MM.1S (cell line): ENCODE measurements around the gene PSMB5.

Experiments used
- DNase-seq: peaks from one replicate; pipeline ENCODE4 v3.0.0-alpha.2; 2015
- H2AFZ ChIP-seq: fragments of 300-600 bp; sonication (generic); 2 replicates; pipeline ENCODE4 v1.6.0; 2016; ENCODE audit warnings: antibody characterized with exemption, low read length
- H3F3A ChIP-seq: fragments of 300-600 bp; sonication (generic); 2 replicates; pipeline ENCODE4 v1.6.1; 2016; ENCODE audit warnings: mild to moderate bottlenecking, antibody characterized with exemption, low read length, moderate library complexity, mixed read lengths; ENCODE audit not compliant: insufficient read depth
- H3K27ac ChIP-seq: fragments of 300-600 bp; sonication (generic); 2 replicates; pipeline ENCODE4 v1.5.1; 2016; ENCODE audit warnings: mild to moderate bottlenecking, low read length
- H3K27me3 ChIP-seq: fragments of 300-600 bp; sonication (generic); replicated peaks from 2 replicates; pipeline ENCODE4 v1.6.0; 2016; ENCODE audit warnings: low read length; ENCODE audit not compliant: insufficient read depth
- H3K36me3 ChIP-seq: fragments of 300-600 bp; sonication (generic); replicated peaks from 2 replicates; pipeline ENCODE4 v1.6.1; 2016; ENCODE audit warnings: mild to moderate bottlenecking, low read length, mixed read lengths; ENCODE audit not compliant: insufficient read depth
- H3K4me1 ChIP-seq: fragments of 300-600 bp; sonication (generic); 2 replicates; pipeline ENCODE4 v1.6.1; 2016; ENCODE audit warnings: low read length, mixed read lengths
- H3K4me2 ChIP-seq: fragments of 300-600 bp; sonication (generic); 2 replicates; pipeline ENCODE4 v1.6.0; 2016; ENCODE audit warnings: low read depth, low read length
- H3K4me3 ChIP-seq: fragments of 300-600 bp; sonication (generic); 2 replicates; pipeline ENCODE4 v1.5.1; 2016; ENCODE audit warnings: low read length, mixed read lengths
- H3K79me2 ChIP-seq: fragments of 300-600 bp; sonication (generic); 2 replicates; pipeline ENCODE4 v1.6.1; 2016; ENCODE audit warnings: mixed run types, low read length, mixed read lengths
- H3K9ac ChIP-seq: fragments of 300-600 bp; sonication (generic); 2 replicates; pipeline ENCODE4 v1.6.1; 2016; ENCODE audit warnings: low read length, mixed read lengths
- H3K9me2 ChIP-seq: fragments of 300-600 bp; sonication (generic); replicated peaks from 2 replicates; pipeline ENCODE4 v1.6.1; 2016; ENCODE audit warnings: mild to moderate bottlenecking, low read length, mixed read lengths; ENCODE audit not compliant: insufficient read depth
- H3K9me3 ChIP-seq: fragments of 300-600 bp; sonication (generic); replicated peaks from 2 replicates; pipeline ENCODE4 v1.6.1; 2016; ENCODE audit warnings: mild to moderate bottlenecking, low read length, mixed read lengths; ENCODE audit not compliant: insufficient read depth
- H4K20me1 ChIP-seq: fragments of 300-600 bp; sonication (generic); 2 replicates; pipeline ENCODE4 v1.6.1; 2016; ENCODE audit warnings: mild to moderate bottlenecking, low read length, moderate library complexity, mixed read lengths; ENCODE audit not compliant: insufficient read depth
- EZH2 ChIP-seq: fragments of 300-600 bp; sonication (generic); optimal IDR thresholded peaks from 2 replicates; pipeline ENCODE3; 2017; ENCODE audit warnings: low read depth, mild to moderate bottlenecking, antibody characterized with exemption, low read length, mixed read lengths
- EZH2phosphoT487 ChIP-seq: fragments of 300-600 bp; sonication (generic); IDR thresholded peaks from 2 replicates; pipeline ENCODE4 v1.6.1; 2018; ENCODE audit warnings: antibody characterized with exemption, low read length
- TF ChIP-seq, protein P1 (sequence below): fragments of 300-600 bp; sonication (generic); IDR thresholded peaks from 2 replicates; pipeline ENCODE4 v1.5.1; 2016; ENCODE audit warnings: antibody characterized with exemption, low read length, mixed read lengths

The PSMB5 gene

DNA sequence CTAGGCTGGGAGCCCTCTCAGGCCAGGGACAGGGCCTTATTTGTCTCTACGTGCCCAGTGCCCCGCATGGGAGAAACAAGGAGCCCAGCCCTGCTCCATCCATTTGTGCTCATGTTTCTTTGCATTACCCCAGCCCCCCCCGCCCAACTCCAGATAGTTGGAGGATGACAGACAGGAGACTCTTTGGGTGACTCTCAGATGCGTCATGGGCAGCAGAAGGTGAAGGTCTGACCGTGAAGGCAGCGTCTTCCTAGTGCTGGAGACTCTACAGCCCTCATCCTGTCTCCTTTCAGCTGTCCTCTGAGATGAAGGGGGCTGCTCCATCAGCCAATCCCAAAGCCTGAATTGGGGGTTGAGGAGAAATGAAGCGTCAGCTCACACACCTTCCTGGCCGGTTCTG, 7.0 kb upstream of the PSMB5 start:
- no peaks in the 10 kb centered on the region for H3K27me3 ChIP-seq
- no peak overlapping the region for H3K4me2 ChIP-seq
- DNase-seq, result no peak
- H3K9ac ChIP-seq, result no peak overlapping the region
- H3K4me1 ChIP-seq, result no peaks in the 10 kb centered on the region
- TF ChIP-seq EZH2 (no peak), EZH2phosphoT487 (no peak)
- TF ChIP-seq, protein P1, sequence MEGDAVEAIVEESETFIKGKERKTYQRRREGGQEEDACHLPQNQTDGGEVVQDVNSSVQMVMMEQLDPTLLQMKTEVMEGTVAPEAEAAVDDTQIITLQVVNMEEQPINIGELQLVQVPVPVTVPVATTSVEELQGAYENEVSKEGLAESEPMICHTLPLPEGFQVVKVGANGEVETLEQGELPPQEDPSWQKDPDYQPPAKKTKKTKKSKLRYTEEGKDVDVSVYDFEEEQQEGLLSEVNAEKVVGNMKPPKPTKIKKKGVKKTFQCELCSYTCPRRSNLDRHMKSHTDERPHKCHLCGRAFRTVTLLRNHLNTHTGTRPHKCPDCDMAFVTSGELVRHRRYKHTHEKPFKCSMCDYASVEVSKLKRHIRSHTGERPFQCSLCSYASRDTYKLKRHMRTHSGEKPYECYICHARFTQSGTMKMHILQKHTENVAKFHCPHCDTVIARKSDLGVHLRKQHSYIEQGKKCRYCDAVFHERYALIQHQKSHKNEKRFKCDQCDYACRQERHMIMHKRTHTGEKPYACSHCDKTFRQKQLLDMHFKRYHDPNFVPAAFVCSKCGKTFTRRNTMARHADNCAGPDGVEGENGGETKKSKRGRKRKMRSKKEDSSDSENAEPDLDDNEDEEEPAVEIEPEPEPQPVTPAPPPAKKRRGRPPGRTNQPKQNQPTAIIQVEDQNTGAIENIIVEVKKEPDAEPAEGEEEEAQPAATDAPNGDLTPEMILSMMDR, result no peak
- no peaks in the 10 kb centered on the region for H3F3A ChIP-seq
- H3K36me3 ChIP-seq, result no peaks in the 10 kb centered on the region
- no peak overlapping the region for H3K27ac ChIP-seq
- no peak overlapping the region for H3K4me3 ChIP-seq
- no peak overlapping the region for H2AFZ ChIP-seq
- no peaks in the 10 kb centered on the region for H3K9me3 ChIP-seq
- H3K79me2 ChIP-seq, result no peaks in the 10 kb centered on the region
- no peaks in the 10 kb centered on the region for H4K20me1 ChIP-seq
- no peaks in the 10 kb centered on the region for H3K9me2 ChIP-seq

DNA sequence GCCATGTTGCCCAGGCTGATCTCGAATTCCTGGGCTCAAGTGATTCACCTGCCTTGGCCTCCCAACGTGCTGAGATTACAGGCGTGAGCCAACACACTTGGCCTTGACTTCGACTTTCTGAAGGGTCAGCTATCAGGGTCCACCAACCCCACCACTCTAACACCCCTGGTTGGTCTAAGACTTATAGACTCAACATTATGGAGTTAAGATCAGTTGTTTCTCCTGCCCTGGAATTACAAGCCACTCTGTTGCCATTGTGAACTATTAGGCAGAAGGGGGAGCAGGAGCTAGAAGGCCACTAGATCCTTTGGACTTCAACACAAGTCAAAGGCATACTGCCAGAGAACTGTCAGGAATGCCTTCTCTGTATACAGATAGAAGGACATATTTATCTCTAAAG, 5.4 kb upstream of the PSMB5 start:
- TF ChIP-seq, protein P1, result no peak
- no peak for TF ChIP-seq EZH2
- no peak for TF ChIP-seq EZH2phosphoT487
- no peak overlapping the region for H3K27ac ChIP-seq
- H3K4me2 ChIP-seq, result no peak overlapping the region

DNA sequence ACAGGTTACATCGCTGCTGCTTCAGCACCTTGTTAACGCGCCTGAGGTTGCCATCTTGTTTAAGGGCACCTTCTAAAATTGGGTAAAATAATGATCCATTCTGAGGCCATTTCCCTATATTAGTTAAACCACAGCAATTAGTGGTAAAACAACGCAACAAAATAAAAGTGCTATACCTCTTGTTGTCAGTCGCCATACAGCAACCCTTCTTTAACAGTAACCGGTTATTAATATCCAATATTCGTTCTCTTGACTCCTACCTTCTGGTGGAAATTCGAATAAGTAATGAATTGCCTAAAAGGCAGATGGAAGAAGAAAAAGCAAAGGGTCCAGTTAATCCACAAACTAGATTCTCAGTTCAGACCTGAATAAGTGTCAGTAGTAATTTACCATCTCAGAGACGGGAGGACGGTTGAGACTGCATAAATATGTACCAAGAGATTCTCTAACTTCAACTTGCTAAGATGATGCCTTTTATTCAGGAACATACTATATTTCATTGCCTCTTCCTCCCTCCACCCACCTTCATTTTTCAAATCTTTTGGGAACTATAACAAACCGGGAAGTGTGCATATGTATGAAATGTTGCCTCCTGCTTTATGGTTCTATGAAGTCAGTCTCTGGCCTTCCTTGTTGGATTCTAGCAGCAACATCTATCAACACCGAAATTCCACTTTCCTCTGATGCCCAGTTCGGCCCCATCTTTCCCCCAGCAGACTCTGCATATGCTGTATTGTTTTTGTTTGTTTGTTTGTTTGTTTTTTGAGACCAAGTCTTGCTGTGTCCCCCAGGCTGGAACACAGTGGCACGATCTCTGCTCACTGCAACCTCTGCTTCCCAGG, 824 bp upstream of the PSMB5 start:
- no peaks in the 10 kb centered on the region for H3K4me1 ChIP-seq
- no peaks in the 10 kb centered on the region for H3K9me3 ChIP-seq
- H3K36me3 ChIP-seq, result no peaks in the 10 kb centered on the region
- peak overlapping the region; percentile 36; the same call in 1 of the 2 replicates for H3K4me2 ChIP-seq
- no peaks in the 10 kb centered on the region for H3K27me3 ChIP-seq
- peaks cover 17% of the 10 kb centered on the region for H3K79me2 ChIP-seq
- H4K20me1 ChIP-seq, result no peaks in the 10 kb centered on the region
- no peak for DNase-seq
- H2AFZ ChIP-seq, result peak overlapping the region; percentile 62
- H3K9me2 ChIP-seq, result no peaks in the 10 kb centered on the region
- no peaks in the 10 kb centered on the region for H3F3A ChIP-seq
- peak overlapping the region; percentile 72; the same call in 1 of the 2 replicates for H3K27ac ChIP-seq
- no peak for TF ChIP-seq EZH2
- TF ChIP-seq, protein P1, result no peak
- TF ChIP-seq EZH2phosphoT487, result no peak
- peak overlapping the region; percentile 84; the same call in 1 of the 2 replicates for H3K4me3 ChIP-seq
- peak overlapping the region; percentile 97; the same call in 1 of the 2 replicates for H3K9ac ChIP-seq

More for the DNA sequence above, 5.4 kb upstream of the PSMB5 start:
- Histone ChIP-seq H3K36me3 (no peaks in the 10 kb centered on the region), H2AFZ (no peak overlapping the region), H3K9me3 (no peaks in the 10 kb centered on the region), H3K4me3 (no peak overlapping the region), H3K9me2 (no peaks in the 10 kb centered on the region), H3K4me1 (no peaks in the 10 kb centered on the region), H3K9ac (no peak overlapping the region), H4K20me1 (no peaks in the 10 kb centered on the region), H3K27me3 (no peaks in the 10 kb centered on the region), H3K79me2 (no peaks in the 10 kb centered on the region), H3F3A (no peaks in the 10 kb centered on the region)
- DNase-seq, result no peak
